GM19099 (cell line): ENCODE data around the gene RRAS2.

Source experiments
- POLR2A ChIP-seq: IDR thresholded peaks from 3 replicates; pipeline ENCODE4 v1.6.1; 2011; ENCODE audit warnings: low read depth; ENCODE audit not compliant: insufficient read length; ENCODE audit errors: extremely low read depth

RRAS2 gene

DNA sequence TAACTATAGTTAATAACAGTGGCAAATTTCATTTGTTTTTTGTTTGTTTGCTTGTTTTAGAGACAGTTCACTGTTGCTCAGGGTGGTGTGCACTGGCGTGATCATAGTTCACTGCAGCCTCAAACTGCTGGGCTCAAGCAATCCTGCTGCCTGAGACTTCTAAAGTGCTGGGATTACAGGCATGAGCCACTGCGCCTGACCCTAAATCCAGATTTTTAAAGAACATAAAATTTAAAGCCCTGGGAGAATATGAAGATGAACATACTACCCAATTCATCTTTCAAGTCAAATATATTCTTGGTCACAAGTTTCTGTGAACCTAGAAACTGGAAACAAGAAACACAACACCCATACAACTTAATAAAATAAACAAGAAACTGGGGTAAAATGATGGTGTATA lies 28.1 kb downstream of the RRAS2 start:
- no peak for TF ChIP-seq POLR2A

DNA sequence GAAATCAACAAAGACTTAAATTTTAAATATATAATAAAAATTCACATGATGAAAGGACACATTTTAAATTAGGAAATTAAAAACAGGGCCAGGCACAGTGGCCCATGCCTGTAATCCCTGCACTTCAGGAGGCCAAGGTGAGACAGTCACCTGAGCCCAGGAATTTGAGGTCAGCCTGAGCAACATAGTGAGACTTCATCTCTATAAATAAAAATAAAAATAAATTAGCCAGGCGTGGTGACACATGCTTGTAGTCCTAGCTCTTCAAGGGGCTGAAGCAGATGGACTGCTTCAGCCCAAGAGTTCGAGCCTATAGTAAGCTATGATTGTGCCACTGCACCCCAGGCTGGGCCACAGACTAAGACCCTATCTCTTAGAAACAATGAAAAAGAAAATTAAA lies 29.3 kb downstream of the RRAS2 start:
- TF ChIP-seq POLR2A: no peak

DNA sequence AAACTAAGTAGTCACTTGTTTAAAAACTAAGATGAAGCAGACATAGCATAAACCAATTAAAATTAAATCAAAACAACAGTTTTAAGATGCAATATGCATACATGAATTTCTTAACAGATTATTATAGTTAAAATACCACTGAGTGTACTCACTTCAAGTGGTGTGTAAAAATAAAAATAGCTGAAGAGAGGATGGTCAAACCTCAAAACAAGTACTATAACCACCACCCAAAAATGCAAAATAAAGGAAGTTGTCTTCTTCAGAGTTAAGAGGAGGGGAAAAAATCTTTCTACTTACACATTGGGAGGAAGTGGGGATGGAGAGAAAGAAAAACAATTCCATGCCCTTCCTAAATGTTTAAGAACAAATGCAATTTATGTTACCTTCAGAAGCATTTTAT lies 31.9 kb downstream of the RRAS2 start:
- TF ChIP-seq POLR2A: no peak

DNA sequence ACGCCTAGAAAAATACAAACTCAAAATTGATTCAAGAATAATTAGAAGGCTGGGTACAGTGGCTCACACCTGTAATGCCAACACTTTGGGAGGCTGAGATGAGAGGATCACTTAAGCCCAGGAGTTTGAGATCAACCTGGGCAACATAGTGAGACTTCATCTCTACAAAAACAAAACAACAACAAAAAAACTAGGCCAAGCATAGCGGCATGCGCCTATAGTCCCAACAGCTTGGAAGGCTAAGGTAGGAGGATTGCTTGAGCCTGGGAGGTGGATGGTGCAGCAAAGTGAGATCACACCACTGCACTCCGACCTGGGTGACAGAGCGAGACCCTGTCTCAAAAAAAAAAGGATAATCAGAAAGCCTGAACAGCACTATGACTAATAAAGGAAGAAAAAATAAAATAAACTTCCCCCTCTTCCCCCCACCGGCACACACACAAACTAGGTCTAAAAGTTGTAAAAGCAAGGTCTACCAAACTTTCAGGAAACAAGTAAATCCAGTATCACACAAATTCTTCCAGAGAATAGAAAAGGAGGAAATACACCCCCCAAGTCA lies 35.8 kb downstream of the RRAS2 start:
- no peak for TF ChIP-seq POLR2A

DNA sequence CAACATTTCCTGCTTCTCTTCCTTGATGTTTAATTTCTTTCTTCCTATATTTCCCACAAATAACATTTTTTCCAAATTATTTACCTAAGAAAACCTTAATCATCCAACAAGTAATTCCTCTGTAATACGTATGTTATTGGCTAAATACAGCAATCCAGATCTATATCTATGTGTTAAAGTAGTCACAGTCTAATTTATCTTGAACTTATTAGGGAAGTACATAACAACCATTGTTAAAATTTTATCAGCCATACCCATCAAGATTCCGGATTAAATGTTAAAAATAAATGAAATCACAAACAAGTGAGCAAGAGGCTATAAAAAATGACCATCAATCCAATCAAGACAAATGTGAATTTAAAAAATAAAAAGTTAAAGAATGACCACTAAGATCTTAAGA lies 36.5 kb downstream of the RRAS2 start:
- TF ChIP-seq POLR2A: no peak

DNA sequence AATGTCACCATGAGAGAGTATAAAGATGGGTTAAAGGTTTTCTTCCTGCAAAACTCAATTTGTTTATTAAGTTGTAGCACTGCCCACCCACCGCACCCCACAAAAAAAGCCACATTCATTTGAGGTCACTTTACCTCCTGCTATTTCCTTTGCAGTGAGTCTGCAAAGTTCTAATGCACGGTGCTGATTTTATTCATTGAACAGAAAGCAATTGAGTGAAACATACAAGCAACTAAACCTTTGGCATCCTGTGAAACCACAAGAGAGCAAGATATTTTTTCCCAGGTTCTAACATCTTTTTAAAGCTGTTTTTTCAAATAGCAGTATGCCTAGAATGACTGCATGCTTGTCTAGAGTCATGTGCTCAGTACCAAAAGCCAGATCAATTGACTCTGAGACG lies 39.0 kb downstream of the RRAS2 start:
- no peak for TF ChIP-seq POLR2A

DNA sequence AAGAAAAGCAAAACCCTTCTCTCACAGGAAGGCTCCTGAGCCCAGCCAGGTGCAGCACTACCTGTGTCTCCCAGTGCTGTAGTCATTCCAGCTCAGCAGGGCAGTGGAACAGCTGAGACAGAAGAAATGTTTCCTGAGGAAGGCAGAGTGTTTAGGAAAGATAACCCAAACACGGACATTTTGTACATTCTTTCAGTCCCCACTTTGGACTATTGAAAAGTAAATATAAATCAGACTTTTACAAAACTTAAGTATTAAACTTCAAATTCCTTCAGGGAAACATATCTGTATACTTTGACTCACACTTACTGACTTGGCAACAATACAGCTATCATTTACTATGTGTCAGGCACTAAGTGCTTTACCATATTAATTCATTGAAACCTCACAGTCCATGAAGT lies 40.4 kb downstream of the RRAS2 start:
- TF ChIP-seq POLR2A: no peak

DNA sequence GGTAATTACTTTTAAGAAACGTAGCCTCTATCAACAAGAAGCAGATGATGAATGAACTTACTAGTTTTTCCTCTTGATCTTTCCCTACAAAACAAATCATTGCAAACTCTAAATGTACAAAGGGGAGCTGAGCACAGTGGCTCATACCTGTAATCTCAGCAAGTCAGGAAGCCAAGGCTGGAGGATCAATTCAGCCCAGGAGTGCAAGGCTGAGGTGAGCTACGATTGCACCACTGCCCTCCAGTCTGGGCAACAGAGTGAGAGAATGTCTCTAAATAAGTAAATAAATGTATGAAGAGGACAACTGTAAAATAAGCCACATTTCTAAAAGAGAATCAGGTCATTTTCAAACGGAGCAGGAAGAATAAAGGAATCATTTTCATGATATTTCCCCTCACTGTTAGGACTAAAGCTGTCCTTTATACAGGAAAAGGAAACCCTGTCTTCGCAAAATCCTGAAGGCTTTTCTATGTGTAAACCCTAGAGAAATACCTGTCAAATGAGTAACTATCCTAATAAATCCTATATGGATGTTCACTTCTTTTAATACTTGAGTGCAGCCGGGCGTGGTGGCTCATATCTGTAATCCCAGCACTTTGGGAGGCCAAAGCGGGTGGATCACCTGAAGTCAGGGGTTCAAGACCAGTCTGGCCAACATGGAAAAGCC lies 41.2 kb downstream of the RRAS2 start:
- no peak for TF ChIP-seq POLR2A

DNA sequence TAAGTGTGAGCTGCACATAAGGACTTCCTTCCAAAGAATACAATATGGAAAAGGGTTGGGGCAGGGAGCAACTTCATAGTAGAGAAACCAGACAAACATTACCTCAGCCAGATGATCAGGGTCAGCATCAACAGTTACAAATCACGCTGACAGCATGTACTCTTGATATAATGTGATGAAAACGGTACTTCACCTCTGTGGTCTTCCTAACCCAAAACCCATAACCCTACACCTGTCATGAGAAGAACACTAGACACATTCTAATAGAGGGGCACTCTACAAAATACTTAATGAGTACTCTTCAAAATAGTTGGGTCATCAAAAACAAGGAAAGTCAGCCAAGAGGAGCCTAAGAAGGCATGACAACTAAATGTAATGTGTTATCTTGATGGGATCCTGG lies 43.9 kb downstream of the RRAS2 start:
- no peak for TF ChIP-seq POLR2A

DNA sequence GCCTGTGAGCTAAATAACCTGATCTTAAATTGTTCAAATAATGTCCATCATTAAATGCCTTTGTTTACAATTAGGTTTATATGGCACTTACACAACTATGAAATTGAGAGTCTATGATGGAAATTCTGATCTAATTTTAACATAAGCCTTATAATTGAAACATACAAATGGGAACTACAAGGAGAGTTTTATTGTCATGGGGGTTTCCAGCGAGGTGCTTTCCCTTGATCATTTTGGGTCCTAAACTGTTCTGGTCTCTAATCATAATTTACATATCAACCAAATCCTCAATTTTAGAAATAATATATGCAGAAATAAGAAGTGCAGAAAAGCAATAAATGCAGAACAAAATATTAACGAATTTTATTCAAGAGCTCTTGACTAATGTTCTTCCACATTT lies 44.9 kb downstream of the RRAS2 start:
- TF ChIP-seq POLR2A: no peak

DNA sequence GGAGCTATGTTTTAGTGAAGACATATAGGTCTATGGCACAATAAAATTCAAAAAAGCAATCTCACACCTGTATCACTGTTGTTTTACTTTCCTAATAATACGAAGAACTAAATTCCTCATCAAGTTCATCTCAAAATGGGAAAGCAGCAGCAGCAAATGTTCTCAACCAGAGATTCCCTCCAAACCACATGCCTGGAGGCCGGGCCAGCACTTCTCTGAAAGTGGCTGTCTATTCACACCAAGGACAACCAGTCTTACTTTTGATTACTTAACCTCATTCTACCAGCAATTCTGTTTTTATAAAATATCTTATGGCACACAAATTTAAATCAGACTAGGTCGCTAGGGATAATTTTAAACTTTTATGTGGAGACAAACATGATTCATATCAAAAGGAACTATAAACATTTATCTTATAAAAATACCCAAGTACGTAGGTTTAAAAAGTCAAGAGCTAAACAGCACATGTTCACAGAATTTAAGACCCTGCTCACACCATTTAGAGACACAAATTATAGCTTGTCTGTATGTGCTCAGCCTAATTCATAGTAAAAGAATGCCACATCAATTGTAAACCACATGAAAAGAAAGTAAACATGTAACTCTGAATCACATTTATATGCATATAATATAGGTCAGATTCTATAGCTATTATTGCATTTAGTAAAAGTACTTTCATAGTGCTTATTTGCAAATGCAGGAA lies 46.1 kb downstream of the RRAS2 start:
- no peak for TF ChIP-seq POLR2A

DNA sequence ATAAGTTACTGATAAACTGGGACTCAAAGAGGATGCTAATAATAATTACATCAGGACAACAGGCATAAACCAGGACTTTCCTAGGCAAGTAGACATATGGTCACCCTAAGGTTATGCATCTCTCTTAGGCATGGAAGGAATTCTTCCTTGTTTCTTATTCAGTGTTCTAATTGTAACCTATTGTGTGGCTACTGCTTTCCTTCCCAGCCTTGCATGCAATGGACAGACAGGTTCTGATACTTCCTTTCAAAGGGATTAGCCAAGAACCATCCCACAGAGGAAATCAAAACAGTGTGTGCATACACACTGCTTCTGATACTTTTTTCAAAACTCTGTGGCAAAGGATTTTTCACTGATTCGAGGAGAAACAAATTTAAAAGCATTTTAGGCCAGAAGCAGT lies 48.3 kb downstream of the RRAS2 start:
- TF ChIP-seq POLR2A: no peak

DNA sequence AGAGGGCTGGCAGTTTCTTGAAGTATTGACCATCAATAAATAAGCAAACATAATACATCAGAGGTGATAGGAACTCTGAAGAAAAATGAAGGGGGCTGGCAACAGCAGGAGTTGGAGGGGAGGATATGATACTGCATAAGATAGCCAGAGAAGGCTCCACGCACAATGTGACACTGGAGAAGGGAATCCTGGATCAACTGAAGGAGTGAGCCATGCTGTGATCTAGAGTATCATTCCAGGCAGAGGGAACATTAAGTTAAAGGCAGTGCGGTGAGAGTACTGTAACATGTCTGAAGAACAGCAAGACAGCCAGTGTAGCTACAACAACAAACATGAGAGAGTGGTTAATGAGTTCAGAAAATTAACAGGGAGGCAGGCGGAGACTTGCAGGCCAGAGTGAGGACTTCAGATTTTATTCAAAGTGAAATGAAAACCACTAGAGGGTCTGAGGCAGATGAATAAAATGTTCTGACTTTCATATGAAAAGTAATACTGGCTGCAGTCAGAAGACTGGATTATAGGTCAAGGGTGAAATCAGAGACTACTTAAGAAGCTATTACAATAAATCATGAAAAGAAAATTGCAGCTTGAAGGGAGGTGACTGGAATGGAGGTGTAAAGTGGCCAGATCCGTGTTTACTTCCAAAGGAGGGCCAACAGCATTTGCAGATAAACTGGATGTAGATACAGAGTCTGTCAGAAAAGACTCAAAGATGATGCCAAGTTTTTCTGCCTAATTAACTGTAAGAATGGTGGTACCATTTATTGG lies 49.4 kb downstream of the RRAS2 start:
- TF ChIP-seq POLR2A: no peak

DNA sequence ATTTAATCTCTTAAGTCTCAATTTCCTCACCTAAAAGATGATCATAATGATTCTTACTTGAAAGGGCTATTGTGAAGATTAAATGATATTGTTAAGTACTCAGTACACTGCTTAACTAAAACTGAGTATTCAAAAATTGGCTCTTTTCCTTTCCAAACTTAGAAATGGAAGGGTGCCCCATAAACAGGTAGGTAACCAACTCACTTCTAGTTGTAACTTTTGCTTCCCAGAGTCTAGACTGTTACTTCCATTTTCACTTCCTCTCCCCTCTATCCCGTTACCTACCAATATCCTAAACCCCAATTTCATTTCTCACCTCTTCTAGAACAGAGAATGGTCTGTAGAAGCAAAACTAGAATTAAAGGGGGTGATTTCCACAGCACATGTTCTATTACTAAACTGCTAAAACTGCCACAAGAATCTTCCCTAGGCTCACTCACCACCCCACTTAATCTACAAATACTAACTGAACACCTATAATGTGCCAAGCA lies 50.0 kb downstream of the RRAS2 start:
- TF ChIP-seq POLR2A: no peak

DNA sequence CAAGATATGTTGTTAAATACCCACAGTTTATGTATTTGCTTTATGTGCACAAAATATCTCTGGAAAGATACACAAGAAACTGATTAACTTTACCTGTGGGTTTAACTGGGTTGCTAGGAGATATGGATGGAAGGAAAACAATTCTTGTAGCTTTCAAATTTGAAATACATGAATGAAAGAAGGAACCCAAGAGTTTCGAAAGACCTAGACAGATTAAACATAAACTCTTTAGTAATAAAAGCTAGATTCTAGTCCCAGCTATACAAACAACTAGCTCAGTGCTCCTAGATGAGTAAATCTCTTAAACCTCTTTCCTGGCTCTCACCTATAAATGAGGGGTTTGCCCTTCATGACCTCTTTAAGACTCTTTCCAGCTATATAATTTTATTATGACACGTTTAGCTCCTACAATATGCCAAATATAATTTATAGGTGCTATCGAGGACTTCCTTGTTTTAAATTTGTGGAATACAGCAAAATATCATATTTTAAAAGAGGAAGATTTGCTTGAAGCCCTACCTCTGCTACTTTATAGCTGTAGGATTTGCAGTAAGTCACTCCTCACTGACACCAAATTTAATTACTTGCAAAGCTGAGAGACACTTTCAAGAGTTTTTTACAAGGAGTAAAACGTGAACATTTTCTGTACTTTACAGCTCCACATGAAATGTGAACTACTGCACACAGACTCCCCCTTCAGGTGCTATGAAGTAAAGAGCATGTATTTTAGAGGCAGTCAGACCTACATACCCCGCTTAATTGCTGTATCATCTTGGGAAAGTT lies 50.7 kb downstream of the RRAS2 start:
- TF ChIP-seq POLR2A: no peak
